ENCODE results near the gene ZNF217. TPM values are rescaled to one million over a fixed set of nuclear protein-coding genes. Genes with fewer than 3 reads are reported as not detected.

Gene ZNF217
- total and polyA plus RNA-seq, 9 of the 15 experiments (the other 6 are each of a cell fraction or from before 2014, with no cell fraction given): 3.0 to 41.8 (median 16.8) TPM

DNA sequence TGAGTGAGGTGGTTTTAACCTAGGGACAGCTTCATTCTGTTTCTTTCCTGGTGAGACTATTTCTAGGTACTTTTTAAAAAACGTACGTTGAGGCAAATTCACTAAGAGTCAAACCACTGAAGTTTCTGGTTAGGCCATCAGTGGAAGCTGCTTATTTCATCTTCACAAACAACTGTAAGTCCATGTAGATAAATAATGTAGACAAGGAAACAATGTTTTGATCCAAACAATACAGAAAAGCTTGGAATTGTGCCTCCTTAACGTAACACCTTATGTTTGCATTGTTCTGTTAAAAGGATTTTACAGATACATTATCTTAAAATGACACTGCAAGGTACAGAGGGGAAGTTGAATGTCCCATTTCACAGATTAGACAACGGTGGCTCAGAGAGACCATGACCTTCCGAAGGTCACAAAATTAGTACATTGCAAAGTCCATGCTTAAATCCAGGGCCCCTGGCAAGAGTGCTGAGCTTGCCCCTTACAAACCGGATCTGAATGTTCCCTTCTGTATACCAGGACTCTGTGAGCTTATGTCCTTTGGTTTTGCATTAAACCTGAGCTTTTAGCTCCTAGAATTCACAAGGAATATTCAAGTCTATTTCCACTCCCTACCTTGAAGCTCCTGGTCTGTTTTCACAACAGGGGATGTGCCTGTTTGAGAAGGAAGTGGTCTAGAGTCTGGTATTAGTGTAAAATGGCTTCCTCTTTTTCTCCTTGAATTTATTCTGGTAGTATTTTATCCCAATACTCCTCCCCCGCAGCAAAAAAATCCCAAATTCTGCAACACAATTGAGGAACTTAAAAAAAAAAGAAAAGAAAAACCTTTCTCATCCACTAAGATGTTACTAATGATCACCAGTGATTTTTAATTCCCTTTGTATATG, 28.9 kb upstream of the ZNF217 start (continued):
- TF ChIP-seq ZNF311 (CRISPR knock-in tag; IDR thresholded peaks at IDR 0.05) (0 out of 2 replicates have a peak, but pooled peaks have one; percentile 23), CHD7 (IDR thresholded peaks at IDR 0.05; ENCODE audit: low read depth, low read length) (no peak), CTCF (IDR thresholded peaks at IDR 0.05 in 2 of 3, conservative IDR thresholded peaks at IDR 0.05 in 1 of 3; ENCODE audit: insufficient read depth in 2 of 3, low read depth in 1 of 3, low read length in 3 of 3) (no peak), SMAD4 (CRISPR knock-in tag; conservative IDR thresholded peaks at IDR 0.05) (peak; percentile 46; the same call in 1 of the 2 replicates), PRMT5 (CRISPR knock-in tag; IDR thresholded peaks at IDR 0.05) (no peak)
- TF ChIP-seq, protein P1, sequence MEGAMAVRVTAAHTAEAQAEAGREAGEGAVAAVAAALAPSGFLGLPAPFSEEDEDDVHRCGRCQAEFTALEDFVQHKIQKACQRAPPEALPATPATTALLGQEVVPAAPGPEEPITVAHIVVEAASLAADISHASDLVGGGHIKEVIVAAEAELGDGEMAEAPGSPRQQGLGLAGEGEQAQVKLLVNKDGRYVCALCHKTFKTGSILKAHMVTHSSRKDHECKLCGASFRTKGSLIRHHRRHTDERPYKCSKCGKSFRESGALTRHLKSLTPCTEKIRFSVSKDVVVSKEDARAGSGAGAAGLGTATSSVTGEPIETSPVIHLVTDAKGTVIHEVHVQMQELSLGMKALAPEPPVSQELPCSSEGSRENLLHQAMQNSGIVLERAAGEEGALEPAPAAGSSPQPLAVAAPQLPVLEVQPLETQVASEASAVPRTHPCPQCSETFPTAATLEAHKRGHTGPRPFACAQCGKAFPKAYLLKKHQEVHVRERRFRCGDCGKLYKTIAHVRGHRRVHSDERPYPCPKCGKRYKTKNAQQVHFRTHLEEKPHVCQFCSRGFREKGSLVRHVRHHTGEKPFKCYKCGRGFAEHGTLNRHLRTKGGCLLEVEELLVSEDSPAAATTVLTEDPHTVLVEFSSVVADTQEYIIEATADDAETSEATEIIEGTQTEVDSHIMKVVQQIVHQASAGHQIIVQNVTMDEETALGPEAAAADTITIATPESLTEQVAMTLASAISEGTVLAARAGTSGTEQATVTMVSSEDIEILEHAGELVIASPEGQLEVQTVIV (CRISPR knock-in tag; IDR thresholded peaks at IDR 0.05; ENCODE audit: borderline replicate concordance): no peak
- TF ChIP-seq, protein P2, sequence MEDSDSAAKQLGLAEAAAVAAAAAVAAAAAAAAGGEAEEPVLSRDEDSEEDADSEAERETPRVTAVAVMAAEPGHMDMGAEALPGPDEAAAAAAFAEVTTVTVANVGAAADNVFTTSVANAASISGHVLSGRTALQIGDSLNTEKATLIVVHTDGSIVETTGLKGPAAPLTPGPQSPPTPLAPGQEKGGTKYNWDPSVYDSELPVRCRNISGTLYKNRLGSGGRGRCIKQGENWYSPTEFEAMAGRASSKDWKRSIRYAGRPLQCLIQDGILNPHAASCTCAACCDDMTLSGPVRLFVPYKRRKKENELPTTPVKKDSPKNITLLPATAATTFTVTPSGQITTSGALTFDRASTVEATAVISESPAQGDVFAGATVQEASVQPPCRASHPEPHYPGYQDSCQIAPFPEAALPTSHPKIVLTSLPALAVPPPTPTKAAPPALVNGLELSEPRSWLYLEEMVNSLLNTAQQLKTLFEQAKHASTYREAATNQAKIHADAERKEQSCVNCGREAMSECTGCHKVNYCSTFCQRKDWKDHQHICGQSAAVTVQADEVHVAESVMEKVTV (CRISPR knock-in tag; IDR thresholded peaks at IDR 0.05): peak; percentile 34; the same call in 1 of the 2 replicates
